Urothelium cell line (cell line): ENCODE measurements around the gene WDR82.

Experiments
- DNase-seq: peaks from one replicate; pipeline ENCODE4 v3.0.0; 2011; ENCODE audit warnings: low spot score, mixed read lengths
- FAIRE-seq: peaks from 2 replicates; lab custom pipeline; 2011; peaks lifted over from hg19 to GRCh38; lab: Jason Lieb, UNC

Gene WDR82

DNA sequence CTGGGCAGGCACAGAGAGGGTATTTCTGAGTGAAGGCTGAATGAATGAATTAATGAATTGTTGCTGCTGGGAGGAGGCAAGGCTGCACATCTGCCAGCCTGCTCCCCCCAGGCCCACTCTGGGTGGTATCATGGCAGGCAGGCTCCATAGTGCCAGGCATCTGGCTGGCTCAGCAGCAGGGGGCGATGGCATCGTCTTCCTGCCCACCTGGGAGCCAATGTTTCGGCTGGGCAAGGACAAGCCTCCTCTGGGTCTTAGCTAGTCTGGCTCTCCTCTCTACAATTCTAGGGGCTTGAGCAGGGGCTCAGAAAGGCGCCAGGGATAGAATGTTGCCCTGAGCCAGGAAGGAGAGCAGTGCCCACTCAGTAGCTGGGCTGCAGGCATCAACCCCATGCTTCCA, 51.3 kb downstream of the WDR82 start:
- no peak for DNase-seq

DNA sequence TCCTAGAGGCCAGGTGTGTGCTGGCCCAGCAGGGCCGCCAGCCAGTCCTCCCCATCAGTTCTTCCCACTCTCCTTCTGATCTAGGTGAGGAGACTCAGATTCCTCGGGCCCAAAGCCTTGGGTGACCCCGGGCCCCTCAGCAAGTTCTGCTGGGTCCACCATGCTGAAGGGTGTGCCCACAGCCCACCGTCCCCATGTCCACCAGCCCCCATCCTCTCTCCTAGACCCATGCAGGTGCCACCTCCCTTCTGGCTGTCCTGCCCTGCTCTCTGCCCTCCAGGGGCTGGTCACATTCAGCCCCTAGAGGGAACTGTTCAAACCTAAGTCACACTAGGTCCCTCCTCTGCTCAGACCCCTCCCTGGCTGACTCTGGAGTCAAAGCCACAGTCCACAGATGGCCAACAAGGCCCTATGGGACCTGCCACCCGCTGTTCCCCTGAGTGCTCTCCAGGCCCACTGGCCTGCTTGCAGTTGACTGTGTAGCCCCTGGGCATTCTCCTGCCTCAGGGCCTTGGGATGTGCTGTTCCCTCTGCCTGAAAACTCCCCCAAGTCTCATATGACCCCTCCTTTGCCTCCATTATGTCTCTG, 52.1 kb downstream of the WDR82 start:
- no peak for DNase-seq
- no peak for FAIRE-seq

More for the DNA sequence above, 51.3 kb downstream of the WDR82 start:
- FAIRE-seq: no peak

DNA sequence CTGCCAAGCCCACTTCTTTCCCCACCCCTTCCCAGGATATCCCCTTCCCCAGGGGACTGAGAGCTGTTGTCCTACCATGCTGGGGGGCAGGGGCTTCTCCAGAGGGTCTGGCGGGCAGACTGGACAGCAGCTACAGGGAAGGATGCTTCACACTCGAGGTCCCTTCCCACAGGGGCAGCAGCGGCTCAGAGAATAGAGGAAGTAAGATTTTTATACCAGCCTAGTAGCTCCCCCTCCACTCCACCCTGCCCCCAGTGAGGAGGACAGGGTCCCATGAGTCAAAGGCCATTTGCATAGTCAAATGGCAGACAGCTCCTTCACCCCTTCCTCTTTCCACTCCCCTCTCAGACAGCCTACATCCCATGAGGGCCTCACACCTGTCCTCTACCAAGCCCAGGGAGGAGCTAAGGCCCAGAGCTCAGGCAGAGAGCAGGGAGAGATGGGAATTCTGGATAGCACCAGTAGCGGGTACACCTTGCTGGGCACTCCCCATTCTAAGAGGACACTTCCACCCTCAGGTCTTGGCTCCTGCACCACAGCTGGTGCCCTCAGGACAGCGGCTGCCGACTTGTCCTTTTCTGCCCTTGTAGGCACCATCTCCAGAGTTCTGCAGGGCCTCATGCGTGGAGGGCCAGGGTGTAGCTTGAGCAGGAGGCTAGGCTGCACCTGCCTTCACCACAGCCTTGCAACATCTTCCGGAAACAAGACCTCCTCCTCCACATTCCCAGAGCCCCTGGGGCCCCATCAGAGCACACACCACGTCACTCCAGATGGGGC, 52.8 kb downstream of the WDR82 start, which contains the start of gene TLR9:
Gene TLR9 (minus strand): TSS at position 194 of the 777 bp plus-strand sequence. CDS start 116 bp downstream, at position 78.
- no peak for FAIRE-seq
- no peak for DNase-seq

- no peak for FAIRE-seq
- no peak for DNase-seq
Measured at GRCh38 chr3:52223449-52224408, 54.7 kb downstream of the WDR82 start.

- FAIRE-seq: no peak
- no peak for DNase-seq
Measured at GRCh38 chr3:52222319-52223221, 55.9 kb downstream of the WDR82 start.

- FAIRE-seq: no peak
- DNase-seq: no peak
Measured at GRCh38 chr3:52221563-52222318, 56.7 kb downstream of the WDR82 start.

- DNase-seq: no peak
- no peak for FAIRE-seq
Measured at GRCh38 chr3:52221141-52221562, 57.3 kb downstream of the WDR82 start.

DNA sequence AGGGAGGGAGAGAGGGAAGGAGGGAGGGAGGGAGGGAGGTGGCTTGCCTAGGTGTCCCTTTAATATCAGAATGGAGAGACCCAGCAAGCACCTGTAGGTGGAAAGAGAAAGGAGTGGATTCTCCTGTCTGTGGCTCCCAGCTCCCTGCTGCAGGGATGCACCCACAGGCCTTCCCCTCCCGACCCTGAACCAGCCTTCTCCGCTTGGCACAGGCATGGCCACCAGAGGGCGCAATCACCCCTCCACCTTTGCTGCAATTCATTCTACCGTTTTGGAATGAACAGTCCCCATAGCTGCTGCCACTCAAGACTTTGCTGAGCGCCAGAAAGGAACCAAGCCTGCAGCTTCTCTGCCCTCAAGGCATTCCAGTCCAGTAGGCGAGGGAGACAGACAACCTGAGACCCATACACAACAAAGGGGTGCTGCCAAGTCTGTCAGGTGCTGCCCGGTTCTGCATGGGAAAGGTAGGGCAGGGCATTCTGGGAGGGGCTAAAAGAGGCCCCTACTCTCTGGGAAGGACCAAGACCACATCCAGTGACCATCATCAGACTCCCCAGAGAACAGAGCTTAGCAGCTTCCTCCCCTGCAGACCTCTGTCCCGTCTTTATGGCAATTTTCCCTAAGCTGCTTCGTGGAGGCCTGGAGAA, 57.9 kb downstream of the WDR82 start:
- peak; percentile 5 for FAIRE-seq

GRCh38 chr3:52218937-52219650, 59.4 kb downstream of the WDR82 start:
- FAIRE-seq (no peak), DNase-seq (no peak)

More for the DNA sequence above, 57.9 kb downstream of the WDR82 start:
- peak; percentile 80 for DNase-seq

GRCh38 chr3:52218454-52218853, 60.0 kb downstream of the WDR82 start:
- FAIRE-seq (no peak), DNase-seq (no peak)

GRCh38 chr3:52218026-52218425, 60.4 kb downstream of the WDR82 start:
- FAIRE-seq (no peak), DNase-seq (no peak)

DNA sequence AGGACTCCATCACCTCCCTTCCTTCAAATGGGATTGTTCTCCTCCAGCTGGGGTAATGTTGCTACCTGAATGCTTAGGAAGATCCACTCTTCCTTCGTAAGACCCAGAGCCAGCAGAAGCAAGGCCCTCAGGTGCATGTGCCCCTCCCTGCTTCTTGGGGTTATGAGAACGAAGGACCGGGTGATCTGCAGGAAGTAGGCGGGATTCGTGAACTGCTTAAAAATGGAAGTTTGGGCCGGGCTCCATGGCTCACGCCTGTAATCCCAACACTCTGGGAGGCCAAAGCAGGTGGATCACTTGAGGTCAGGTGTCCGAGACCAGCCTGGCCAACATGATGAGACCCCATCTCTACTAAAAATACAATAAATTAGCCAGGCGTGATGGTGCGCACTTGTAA, 61.0 kb downstream of the WDR82 start:
- DNase-seq: no peak
- FAIRE-seq: no peak

DNA sequence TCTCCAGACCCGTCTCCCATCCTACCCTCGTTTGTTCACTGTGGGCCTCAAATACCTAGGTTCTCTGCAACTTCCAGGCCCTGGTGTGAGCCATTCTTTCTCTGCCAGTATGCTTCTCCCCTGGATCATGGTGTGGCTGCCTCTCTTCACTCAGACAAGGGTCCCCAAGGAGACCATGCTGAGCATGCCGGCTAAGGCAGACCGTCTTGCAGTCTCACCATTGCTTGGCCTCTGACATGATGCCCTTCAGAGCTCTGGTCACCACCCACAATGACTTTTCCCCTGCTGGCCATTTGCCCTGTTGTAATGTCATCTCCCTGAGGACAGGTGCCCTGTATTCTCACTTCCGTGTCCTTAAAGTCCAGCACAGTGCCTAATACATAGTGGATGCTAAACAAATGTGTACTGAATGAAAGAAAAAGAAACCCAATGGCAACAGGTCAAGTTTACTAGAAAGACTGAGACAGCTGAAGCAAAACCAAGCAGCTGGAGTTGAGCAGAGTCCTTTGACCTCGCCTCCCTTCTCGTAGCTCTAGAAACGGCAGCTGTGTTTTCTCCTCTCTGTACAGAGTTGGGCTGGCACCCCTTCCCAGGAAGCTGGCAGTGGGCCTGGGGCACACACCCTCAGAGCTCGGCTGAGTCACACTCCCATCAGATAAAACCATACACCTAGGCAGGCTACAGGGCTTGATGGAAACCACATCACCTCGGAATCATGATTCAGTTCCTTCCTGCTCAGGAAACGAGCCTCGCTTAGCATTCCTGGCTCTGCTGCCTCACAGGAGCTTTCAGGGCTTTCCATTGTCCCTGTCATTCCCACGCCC, 61.7 kb downstream of the WDR82 start:
- FAIRE-seq (peak; percentile 87), DNase-seq (peak; percentile 88)

DNA sequence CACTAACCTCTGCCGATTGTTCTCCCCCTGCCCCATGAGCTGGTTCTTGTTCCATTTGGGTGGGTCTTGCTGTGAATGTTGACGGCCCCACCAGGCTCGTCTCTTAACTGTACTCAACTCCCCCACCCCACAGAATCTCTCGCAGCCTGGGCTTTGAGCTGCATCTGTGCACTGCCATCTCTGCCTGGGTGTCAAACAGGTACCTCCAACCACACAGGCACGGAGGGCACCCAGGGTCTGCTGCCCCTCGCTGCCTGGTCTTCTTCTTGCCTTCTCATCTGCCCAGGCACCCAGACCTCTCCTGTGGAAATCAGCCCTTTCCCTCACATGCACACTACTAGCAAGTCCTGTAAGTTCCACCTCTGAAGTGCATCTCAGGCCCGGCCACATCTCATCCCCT, 63.1 kb downstream of the WDR82 start:
- FAIRE-seq (no peak), DNase-seq (no peak)

DNA sequence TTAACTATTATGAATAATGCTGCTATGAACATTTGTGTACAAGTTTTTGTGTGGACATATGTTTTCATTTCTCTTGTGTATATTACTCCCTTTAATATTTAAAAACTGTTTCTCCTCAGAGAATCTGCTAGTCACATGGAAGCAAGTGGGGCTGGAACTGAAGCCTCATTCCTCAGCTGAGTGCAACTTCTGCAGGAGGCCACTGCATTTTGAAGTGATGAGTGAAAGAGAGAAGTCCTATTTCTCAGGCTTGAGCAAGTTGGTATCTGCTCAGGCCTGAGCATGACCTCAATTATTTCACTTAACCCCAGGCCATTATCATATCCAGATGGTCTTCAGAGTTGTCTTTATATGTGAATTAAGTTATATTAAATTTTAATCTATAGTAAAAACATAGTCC, 64.5 kb downstream of the WDR82 start:
- FAIRE-seq: no peak
- no peak for DNase-seq

GRCh38 chr3:52213005-52213404, 65.4 kb downstream of the WDR82 start:
- DNase-seq: no peak
- no peak for FAIRE-seq

DNA sequence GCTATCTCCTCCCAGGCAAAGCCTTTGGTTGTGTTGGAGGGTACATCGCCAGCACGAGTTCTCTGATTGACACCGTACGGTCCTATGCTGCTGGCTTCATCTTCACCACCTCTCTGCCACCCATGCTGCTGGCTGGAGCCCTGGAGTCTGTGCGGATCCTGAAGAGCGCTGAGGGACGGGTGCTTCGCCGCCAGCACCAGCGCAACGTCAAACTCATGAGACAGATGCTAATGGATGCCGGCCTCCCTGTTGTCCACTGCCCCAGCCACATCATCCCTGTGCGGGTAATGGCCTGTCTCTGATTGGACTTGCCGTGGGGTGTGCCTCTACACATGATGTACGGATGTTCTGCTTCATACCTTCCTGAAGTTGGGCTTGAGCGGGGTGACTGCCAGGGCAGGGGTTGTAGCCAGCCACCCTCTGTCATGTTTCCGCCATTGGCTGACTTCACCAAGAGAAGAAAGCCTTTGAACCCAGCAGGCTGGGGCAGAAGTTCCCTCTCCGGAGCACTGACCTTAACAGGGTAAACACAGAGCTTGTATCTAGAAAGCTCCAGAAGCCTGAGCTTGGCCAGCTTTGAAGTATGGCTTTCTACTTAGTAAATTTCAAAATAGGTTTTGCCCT, 67.1 kb downstream of the WDR82 start:
- DNase-seq (no peak), FAIRE-seq (no peak)
